Measurements from ENCODE around the gene CDKAL1. TPM values are rescaled to one million over a fixed set of nuclear protein-coding genes. Genes with fewer than 3 reads are reported as not detected.

CDKAL1 gene
- total RNA-seq, 2 experiments from 2014 or later, result 20.4 TPM

- Mint-ChIP-seq H3K9me3 (no peaks in the 10 kb centered on the region), H3K4me3 (no peak overlapping the region), H3K27me3 (ENCODE audit: low read depth) (no peaks in the 10 kb centered on the region), H3K36me3 (ENCODE audit: low read depth) (no peaks in the 10 kb centered on the region), H3K4me1 (ENCODE audit: low read depth) (no peaks in the 10 kb centered on the region), H3K27ac (no peak overlapping the region)
- no peak for DNase-seq
- intact Hi-C loops (cut with micrococcal nuclease), result no loop called here
- CTCF ChIA-PET, result no interaction called here
Measured at GRCh38 chr6:21279619-21280018, 745.4 kb downstream of the CDKAL1 start.

GRCh38 chr6:21281366-21281765 lies 747.1 kb downstream of the CDKAL1 start:
- Mint-ChIP-seq H3K36me3 (ENCODE audit: low read depth) (no peaks in the 10 kb centered on the region), H3K4me3 (no peak overlapping the region), H3K27ac (no peak overlapping the region), H3K4me1 (ENCODE audit: low read depth) (no peaks in the 10 kb centered on the region), H3K9me3 (no peaks in the 10 kb centered on the region), H3K27me3 (ENCODE audit: low read depth) (no peaks in the 10 kb centered on the region)
- CTCF ChIA-PET, result no interaction called here
- intact Hi-C loops (cut with micrococcal nuclease), result no loop called here
- no peak for DNase-seq

Other genes with a start within 250 kb of the CDKAL1 start
- gene E2F3, start 132.6 kb upstream of the CDKAL1 start, total RNA-seq, result 10 to 100 TPM; 12.7 to 13.1 TPM